ENCODE results near the gene MGRN1. TPM values are rescaled to one million over a fixed set of nuclear protein-coding genes. Genes with fewer than 3 reads are reported as not detected.
A peak's percentile ranks its signal among the peaks of the same experiment; 100 is the strongest.
"Not testable (repeated sequence)": the region's sequence is repeated elsewhere in the genome, so short reads cannot be mapped to it uniquely, and the experiment has no call there.

The MGRN1 gene
- total RNA-seq, 2 experiments from 2014 or later: 84.4 to 91.7 TPM

DNA sequence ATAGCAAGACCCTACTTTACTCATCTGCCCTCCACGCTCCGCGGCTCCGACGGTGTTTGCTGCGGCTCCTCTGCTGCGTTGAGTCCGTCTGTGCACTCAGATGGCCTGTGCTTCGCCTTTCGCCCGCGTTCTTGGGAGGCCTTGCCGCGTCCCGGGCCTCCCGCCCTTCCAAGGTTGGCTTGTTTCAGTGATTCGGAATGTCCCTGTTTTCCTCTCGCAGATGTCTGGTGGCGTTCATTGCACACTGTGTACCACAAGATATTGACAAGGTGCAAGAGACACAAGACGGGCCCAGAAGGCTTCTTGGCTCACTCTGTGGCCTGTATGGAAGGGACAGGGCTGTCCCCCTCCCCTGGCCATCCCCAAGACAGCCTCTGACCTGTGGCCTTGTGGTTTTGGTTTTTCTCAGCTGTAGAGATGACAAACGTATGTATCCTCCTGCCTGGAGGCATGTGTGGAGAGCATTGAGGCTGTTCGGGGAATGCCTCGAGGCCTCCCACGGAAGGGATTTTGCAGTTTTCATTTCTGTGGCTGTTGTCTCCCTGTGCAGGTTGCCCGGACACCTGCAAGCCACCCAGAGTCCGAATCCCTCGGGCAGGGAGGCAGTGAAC lies 15.4 kb downstream of the MGRN1 start:
- Mint-ChIP-seq H3K4me1 (peaks cover 19% of the 10 kb centered on the region), H3K9me3 (no peaks in the 10 kb centered on the region), H3K36me3 (peaks cover 5% of the 10 kb centered on the region), H3K4me3 (peak overlapping the region; percentile 42), H3K27ac (no peak overlapping the region), H3K27me3 (no peaks in the 10 kb centered on the region)
- ATAC-seq (ENCODE audit: low read depth) (no peak), DNase-seq (no peak)
- POLR2A ChIA-PET: no interaction called here

DNA sequence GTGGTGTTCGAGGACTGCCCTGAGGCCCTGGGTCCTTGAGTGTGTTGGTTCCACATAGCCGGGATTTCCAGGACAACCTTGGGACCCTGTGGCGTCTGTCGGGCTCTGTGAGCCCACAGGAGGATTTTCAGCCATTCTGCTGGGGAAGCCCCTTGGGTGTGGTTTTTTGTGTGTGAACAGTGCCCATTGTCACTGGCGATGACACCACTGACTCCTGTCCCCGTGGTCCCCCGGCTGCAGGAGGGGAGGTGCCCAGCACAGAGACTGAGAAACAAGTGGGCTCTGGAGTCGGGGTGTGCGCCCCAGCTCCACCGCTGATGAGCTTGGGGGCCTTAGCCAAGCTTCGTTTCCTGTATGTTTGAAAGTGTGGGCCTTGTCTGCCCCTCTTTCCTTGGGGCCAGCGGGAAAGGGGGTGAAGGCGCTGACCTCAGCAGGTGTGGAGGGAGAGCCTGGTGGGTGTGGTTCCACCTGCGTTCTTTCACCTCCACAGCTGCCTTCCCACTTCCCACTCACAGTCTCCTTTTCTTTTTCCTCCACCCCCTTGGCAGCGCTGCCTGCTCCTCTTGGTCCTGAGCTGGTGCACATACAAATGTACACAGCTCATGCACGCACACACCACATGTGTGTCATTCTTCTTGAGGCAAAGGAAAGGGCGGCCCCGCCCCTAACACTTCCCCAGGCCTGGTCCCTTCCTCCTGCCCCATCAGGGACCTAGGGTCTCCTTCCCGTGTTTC lies 16.1 kb downstream of the MGRN1 start:
- no peak for DNase-seq
- peaks cover 20% of the 10 kb centered on the region for H3K4me1 Mint-ChIP-seq
- peaks cover 9% of the 10 kb centered on the region for H3K36me3 Mint-ChIP-seq
- POLR2A ChIA-PET: interaction anchor here (0.7 to 1.2 kb wide), 2 partner anchors 8 to 169 kb away, joined by 4 read pairs; no protein-coding TSS in a partner anchor
- peak overlapping the region; percentile 82 for H3K27ac Mint-ChIP-seq
- H3K9me3 Mint-ChIP-seq: no peaks in the 10 kb centered on the region
- H3K27me3 Mint-ChIP-seq: no peaks in the 10 kb centered on the region
- H3K4me3 Mint-ChIP-seq: no peak overlapping the region
- peak; percentile 39 for ATAC-seq (ENCODE audit: low read depth)

DNA sequence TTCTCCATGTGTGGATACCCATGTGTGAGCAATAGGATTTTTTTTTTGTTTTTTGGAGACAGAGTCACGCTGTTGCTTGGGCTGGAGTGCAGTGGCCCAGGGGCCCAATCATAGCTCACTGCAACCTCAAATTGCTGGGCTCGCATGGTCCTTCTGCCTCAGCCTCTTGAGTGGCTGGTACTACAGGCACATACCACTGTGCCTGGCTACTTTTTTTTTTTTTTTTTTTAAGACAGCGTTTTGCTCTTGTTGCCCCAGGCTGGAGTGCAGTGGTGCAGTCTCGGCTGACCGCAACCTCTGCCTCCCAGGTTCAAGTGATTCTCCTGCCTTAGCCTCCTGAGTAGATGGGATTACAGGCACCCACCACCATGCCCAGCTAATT lies 16.7 kb downstream of the MGRN1 start:
- POLR2A ChIA-PET: interaction anchor here (1.2 kb wide), 1 partner anchor 9 kb away, joined by 4 read pairs; no protein-coding TSS in a partner anchor
- H3K36me3 Mint-ChIP-seq: peaks cover 8% of the 10 kb centered on the region
- no peak for ATAC-seq (ENCODE audit: low read depth)
- no peak overlapping the region for H3K27ac Mint-ChIP-seq
- no peak overlapping the region for H3K4me3 Mint-ChIP-seq
- peaks cover 20% of the 10 kb centered on the region for H3K4me1 Mint-ChIP-seq
- H3K9me3 Mint-ChIP-seq: no peaks in the 10 kb centered on the region
- no peak for DNase-seq
- no peaks in the 10 kb centered on the region for H3K27me3 Mint-ChIP-seq

DNA sequence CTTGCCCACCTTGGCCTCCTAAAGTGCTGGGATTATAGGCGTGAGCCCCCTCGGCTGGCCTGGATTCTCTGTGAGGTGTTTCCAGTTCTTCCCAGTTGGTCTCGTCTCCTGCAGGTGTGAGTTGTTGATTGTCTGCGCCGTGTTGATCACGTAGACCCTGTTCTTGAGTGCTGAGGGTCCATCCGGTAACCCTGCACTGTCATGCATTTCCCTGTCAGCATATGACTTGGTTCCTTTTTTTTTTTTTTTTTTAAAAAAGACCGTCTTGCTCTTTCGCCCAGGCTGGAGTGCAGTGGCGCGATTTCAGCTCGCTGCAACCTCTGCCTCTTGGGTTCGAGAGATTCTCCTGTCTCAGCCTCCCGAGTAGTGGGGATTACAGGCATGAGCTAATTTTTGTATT lies 17.3 kb downstream of the MGRN1 start:
- H3K4me3 Mint-ChIP-seq: no peak overlapping the region
- no peak for DNase-seq
- ATAC-seq (ENCODE audit: low read depth): no peak
- H3K36me3 Mint-ChIP-seq: peaks cover 4% of the 10 kb centered on the region
- POLR2A ChIA-PET: no interaction called here
- H3K27me3 Mint-ChIP-seq: no peaks in the 10 kb centered on the region
- no peaks in the 10 kb centered on the region for H3K9me3 Mint-ChIP-seq
- peaks cover 22% of the 10 kb centered on the region for H3K4me1 Mint-ChIP-seq
- H3K27ac Mint-ChIP-seq: no peak overlapping the region

DNA sequence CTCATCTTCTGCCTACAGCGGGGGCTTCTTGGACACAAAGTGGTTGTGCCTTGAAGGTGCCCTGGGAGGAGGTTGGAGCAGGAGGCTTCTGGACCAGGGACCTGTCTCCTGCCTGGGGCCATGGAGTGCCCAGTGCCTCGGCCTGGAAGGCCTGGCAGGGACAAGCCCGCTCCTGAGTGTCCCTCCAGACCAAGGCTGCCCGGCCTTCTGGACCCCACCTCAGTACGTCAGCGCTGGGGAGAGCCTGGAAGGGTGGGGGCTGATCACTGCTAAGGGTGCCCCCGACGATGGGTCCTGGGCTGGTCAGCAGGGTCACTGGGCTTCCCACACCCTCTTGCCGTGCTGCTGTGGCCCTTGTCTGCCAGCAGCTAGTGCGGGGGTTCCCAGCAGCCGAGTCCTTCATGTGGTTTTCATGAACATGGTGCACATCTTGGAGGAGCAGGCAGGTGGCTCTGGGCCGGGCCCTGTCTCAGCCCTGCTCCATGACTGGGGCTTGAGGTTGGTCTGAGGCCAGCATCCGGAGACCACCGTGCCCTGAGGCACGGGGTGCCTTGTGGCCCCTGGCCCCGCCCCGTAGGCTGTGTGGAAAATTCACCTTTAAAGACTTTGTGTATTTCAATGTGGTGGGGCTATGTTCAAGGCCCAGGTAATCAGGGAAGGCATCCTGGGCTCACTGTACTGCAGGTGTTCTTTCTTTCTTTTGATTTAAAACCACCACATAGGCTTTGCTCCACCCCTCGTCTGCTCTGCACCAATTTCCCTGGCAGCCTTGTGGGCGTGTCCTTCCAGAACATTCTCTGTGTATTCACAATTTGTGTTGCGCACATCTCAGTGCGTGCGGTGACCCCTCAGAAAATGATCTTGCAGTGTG lies 22.4 kb downstream of the MGRN1 start:
- H3K9me3 Mint-ChIP-seq: no peaks in the 10 kb centered on the region
- ATAC-seq (ENCODE audit: low read depth): peak; percentile 32

DNA sequence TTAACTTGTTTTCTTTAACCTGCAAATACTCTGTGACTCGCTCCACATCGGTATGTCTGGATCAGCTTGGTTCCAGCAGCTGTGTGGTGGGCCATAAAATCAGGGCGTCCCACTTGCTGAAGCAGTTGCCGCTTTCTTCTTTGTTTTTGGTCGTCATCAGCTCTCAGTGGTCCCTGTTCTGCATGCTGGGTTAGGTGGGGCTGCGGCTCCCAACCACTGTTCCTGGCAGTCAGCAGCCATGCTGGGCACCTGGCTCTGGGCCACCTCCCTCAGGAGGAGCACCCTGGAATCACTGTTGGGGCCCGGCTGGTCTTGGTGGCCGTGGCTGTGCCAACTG lies 23.0 kb downstream of the MGRN1 start:
- Mint-ChIP-seq H3K4me1 (peaks cover 25% of the 10 kb centered on the region), H3K27me3 (no peaks in the 10 kb centered on the region), H3K4me3 (no peak overlapping the region), H3K36me3 (peaks cover 10% of the 10 kb centered on the region), H3K9me3 (no peaks in the 10 kb centered on the region), H3K27ac (no peak overlapping the region)
- DNase-seq: no peak
- peak; percentile 26 for ATAC-seq (ENCODE audit: low read depth)
- POLR2A ChIA-PET: interaction anchor here (0.6 kb wide), 1 partner anchor 64 kb away, joined by 4 read pairs; no protein-coding TSS in a partner anchor

More for the DNA sequence above, 22.4 kb downstream of the MGRN1 start:
- H3K4me3 Mint-ChIP-seq: no peak overlapping the region
- DNase-seq: no peak
- H3K36me3 Mint-ChIP-seq: peaks cover 10% of the 10 kb centered on the region
- no peak overlapping the region for H3K27ac Mint-ChIP-seq
- POLR2A ChIA-PET: no interaction called here
- H3K4me1 Mint-ChIP-seq: peaks cover 25% of the 10 kb centered on the region
- no peaks in the 10 kb centered on the region for H3K27me3 Mint-ChIP-seq

DNA sequence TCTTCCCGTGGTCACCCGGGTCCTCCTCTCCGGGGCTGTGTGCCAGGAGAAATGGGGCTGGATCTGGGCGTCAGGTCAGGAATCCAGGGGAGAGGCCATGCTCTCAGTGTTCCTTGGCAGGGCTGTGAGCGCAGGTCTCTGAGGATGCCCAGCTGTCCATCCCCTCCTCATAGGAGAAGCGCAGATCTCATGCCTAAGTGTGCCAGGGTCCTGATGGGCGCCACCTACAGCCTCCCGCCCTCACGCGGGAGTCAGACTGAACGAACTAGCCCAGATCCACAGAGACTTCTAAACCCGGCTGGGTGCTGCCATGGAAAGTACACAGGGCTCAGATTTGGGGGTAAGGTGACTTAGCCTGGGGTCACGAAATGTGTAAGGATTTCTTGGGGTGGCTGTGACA lies 24.3 kb downstream of the MGRN1 start:
- Mint-ChIP-seq H3K9me3 (no peaks in the 10 kb centered on the region), H3K4me1 (peaks cover 23% of the 10 kb centered on the region), H3K36me3 (peaks cover 10% of the 10 kb centered on the region), H3K27ac (peak overlapping the region; percentile 82), H3K27me3 (no peaks in the 10 kb centered on the region), H3K4me3 (peak overlapping the region; percentile 61)
- ATAC-seq (ENCODE audit: low read depth): no peak
- DNase-seq: peak; percentile 52
- POLR2A ChIA-PET: no interaction called here

DNA sequence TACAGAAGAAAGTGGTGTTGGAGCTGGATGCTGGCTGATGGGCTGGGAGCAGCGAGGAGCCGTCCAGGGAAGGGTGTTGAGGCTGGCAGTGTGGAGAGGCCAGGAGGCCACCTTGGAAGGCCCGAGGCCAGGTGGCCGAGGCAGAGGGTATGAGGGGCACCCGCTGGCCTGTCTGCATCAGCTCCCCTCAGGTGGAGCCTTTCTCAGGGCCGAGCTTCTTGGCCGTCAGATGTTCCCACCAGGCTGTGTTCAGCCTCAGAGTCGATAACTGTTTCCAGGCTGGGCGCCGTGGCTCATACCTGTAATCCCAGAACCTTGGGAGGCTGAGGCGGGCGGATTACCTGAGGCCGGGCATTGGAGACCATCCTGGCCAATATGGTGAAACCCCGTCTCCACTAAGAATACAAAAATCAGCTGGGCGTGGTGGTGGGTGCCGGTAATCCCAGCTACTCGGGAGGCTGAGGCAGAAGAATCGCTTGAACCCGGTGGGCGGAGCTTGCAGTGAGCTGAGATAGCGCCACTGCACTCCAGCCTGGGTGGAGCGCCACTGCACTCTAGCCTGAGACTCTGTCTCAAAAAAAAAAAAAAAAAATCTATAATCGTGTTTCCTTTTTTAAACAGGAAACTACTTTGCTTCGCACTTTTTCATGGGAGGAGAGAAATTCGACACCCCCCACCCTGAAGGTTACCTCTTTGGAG lies 25.3 kb downstream of the MGRN1 start:
- Mint-ChIP-seq H3K4me1 (peaks cover 23% of the 10 kb centered on the region), H3K9me3 (no peaks in the 10 kb centered on the region), H3K4me3 (no peak overlapping the region), H3K27me3 (no peaks in the 10 kb centered on the region), H3K36me3 (peaks cover 12% of the 10 kb centered on the region), H3K27ac (peak overlapping the region; percentile 82)
- ATAC-seq (ENCODE audit: low read depth) (peak; percentile 29), DNase-seq (no peak)
- POLR2A ChIA-PET: interaction anchor here (0.9 to 1.0 kb wide), 3 partner anchors 10 to 44 kb away, joined by 3 to 4 read pairs (median 3); partner anchors contain the start of gene NUDT16L1

DNA sequence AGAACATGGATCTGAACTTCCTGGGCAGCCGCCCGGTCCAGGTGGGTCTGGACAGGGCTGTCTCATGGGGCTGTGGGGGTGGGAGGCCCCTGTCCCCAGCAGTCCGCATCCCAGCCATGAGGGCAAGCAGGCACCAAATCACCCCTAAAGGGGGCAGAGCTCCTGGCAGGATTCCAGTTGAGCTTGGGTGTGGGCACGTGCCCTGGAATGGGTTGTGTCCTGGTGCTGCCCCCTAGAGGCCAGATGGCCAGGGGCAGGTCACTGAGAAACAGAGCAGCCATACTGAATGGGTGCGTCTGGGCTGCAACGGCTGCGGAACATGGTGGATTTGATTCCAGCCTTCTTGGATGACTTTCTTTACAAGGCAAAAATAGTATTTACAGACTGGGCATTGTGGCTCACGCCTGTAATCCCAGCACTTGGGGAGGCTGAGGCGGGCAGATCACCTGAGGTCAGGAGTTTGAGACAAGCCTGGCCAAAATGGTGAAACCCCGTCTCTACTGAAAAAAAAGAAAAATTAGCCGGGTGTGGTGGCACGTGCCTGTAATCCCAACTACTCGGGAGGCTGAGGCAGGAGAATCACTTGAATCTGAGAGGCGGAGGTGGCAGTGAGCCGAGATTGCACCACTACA lies 25.9 kb downstream of the MGRN1 start:
- H3K27ac Mint-ChIP-seq, H3K27me3 Mint-ChIP-seq, H3K36me3 Mint-ChIP-seq, H3K4me3 Mint-ChIP-seq, H3K9me3 Mint-ChIP-seq: not testable (repeated sequence)
- DNase-seq (peak; percentile 77), ATAC-seq (ENCODE audit: low read depth) (peak; percentile 48)
- H3K4me1 Mint-ChIP-seq: peaks cover 22% of the 10 kb centered on the region
- POLR2A ChIA-PET: interaction anchor here (0.9 to 1.0 kb wide), 2 partner anchors 10 to 24 kb away, joined by 3 read pairs; no protein-coding TSS in a partner anchor

DNA sequence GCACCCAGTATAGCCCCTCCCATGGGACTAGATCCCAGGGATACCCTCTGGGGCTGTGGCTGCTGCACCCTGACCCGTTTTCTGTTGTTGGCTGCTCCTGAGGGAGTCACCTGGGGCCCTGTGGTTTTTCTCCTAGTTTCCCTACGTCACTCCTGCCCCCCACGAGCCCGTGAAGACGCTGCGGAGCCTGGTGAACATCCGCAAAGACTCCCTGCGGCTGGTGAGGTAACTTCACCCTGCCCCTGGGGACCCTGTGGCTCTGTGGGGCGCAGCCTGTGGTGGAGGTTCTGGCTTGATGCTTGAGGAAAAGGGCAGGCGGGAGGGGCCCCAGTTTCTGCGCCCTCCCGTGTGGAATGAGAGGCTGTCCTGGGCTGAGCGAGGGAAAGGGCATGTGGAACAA lies 27.2 kb downstream of the MGRN1 start:
- POLR2A ChIA-PET: interaction anchor here (0.5 kb wide), 1 partner anchor 9 kb away, joined by 3 read pairs; no protein-coding TSS in a partner anchor
- Mint-ChIP-seq H3K4me1 (peaks cover 20% of the 10 kb centered on the region), H3K27me3 (no peaks in the 10 kb centered on the region), H3K9me3 (no peaks in the 10 kb centered on the region), H3K27ac (no peak overlapping the region), H3K4me3 (no peak overlapping the region), H3K36me3 (peaks cover 11% of the 10 kb centered on the region)
- no peak for ATAC-seq (ENCODE audit: low read depth)
- no peak for DNase-seq

DNA sequence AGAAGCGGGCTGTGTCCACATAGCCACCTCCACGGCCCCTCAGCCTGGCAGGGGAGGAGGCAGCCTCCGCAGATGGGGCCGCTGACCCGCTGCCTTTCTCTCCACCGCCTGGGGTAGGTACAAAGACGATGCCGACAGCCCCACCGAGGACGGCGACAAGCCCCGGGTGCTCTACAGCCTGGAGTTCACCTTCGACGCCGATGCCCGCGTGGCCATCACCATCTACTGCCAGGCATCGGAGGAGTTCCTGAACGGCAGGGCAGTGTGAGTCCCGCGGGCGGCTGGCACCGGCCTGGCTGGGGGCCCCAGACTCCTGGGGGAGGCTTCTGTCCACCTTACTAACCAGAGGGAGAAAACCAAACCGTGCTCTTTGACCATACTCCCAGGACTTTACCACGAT lies 27.9 kb downstream of the MGRN1 start:
- H3K4me3 Mint-ChIP-seq: no peak overlapping the region
- no peaks in the 10 kb centered on the region for H3K27me3 Mint-ChIP-seq
- DNase-seq (no peak), ATAC-seq (ENCODE audit: low read depth) (no peak)
- no peaks in the 10 kb centered on the region for H3K9me3 Mint-ChIP-seq
- peaks cover 14% of the 10 kb centered on the region for H3K4me1 Mint-ChIP-seq
- POLR2A ChIA-PET: no interaction called here
- H3K27ac Mint-ChIP-seq: no peak overlapping the region
- peaks cover 11% of the 10 kb centered on the region for H3K36me3 Mint-ChIP-seq

DNA sequence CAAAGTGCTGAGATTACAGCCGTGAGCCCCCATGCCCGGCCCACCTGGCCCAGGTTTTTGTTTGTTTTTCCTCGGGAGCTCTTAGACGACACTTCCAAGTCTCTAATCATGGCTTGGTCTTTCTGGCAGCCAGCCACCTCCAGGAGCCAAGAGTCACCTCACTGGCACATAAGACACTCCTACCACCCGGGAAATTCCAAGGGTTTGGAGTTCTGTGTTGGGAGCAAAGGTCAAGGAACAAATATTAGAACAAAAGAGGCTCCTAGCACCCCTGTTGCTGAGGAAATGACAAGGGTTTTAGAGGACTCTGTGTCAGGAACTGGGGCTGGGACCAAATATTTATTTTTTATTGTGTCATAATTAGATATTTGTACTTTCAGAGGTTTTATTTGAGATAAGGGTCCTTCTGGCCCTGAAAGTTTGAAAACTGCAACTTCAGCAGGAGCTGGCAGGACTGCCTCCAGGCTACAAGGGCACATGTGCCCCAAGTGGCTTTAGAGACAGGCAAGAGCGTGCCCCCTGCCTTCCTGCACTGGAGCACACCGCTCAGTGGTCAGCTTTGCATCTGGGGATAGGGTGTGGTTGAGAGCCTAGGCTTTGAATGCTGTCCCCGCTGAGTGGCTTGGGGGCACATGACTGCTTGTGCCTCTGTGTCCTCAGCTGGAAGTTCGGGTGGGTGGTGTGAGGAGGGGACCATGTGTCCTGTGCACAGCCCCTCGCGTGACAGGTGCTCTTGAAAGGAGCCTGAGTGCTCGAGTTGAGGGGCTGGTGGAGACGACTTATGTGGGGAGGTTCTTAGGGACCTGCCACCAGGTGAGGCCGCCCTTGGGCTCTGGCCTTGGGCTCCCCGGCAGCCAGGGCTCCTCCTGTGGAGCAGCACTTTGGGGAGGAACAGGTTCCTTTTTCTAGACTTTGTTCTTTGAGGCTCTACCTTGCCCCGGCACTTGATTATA lies 29.7 kb downstream of the MGRN1 start:
- H3K4me3 Mint-ChIP-seq: no peak overlapping the region
- no peaks in the 10 kb centered on the region for H3K9me3 Mint-ChIP-seq
- H3K4me1 Mint-ChIP-seq: peaks cover 11% of the 10 kb centered on the region
- ATAC-seq (ENCODE audit: low read depth): no peak
- POLR2A ChIA-PET: no interaction called here
- H3K36me3 Mint-ChIP-seq: peaks cover 7% of the 10 kb centered on the region
- no peak for DNase-seq
- no peak overlapping the region for H3K27ac Mint-ChIP-seq
- H3K27me3 Mint-ChIP-seq: no peaks in the 10 kb centered on the region
